GM19238 (cell line): ENCODE measurements around the gene NEIL1.
"Not testable (repeated sequence)": the region's sequence is repeated elsewhere in the genome, so short reads cannot be mapped to it uniquely, and the experiment has no call there.

Source experiments
- DNase-seq: peaks from one replicate; pipeline ENCODE4 v3.0.0; 2011; ENCODE audit warnings: low spot score; ENCODE audit not compliant: insufficient read length

NEIL1 gene, protein sequence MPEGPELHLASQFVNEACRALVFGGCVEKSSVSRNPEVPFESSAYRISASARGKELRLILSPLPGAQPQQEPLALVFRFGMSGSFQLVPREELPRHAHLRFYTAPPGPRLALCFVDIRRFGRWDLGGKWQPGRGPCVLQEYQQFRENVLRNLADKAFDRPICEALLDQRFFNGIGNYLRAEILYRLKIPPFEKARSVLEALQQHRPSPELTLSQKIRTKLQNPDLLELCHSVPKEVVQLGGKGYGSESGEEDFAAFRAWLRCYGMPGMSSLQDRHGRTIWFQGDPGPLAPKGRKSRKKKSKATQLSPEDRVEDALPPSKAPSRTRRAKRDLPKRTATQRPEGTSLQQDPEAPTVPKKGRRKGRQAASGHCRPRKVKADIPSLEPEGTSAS

DNA sequence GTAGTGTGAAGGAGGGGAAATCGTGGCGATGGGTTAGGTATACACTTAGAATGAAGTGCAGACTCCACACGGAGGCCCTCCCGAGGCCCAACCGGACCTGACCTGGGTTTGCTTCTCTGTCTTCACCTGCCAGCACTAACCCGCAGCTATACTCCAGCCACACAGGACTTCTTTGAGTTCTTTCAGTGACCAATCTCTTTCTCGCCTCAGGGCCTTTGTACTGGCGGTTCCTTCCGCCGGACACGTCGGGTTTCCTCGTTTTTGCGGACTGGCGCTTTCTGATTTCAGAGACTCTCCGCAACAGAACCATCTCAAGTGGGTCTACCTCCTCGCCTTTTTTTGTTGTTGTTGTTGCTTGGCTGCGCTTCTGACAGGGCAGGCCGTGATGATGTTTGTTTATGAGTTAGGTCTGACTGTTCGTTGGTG lies at the start of gene NEIL1:
TSS of gene NEIL1 (plus strand) at position 244 of the 426 bp plus-strand sequence. CDS start 1,867 bp downstream, outside the sequence.
- DNase-seq, result no peak

DNA sequence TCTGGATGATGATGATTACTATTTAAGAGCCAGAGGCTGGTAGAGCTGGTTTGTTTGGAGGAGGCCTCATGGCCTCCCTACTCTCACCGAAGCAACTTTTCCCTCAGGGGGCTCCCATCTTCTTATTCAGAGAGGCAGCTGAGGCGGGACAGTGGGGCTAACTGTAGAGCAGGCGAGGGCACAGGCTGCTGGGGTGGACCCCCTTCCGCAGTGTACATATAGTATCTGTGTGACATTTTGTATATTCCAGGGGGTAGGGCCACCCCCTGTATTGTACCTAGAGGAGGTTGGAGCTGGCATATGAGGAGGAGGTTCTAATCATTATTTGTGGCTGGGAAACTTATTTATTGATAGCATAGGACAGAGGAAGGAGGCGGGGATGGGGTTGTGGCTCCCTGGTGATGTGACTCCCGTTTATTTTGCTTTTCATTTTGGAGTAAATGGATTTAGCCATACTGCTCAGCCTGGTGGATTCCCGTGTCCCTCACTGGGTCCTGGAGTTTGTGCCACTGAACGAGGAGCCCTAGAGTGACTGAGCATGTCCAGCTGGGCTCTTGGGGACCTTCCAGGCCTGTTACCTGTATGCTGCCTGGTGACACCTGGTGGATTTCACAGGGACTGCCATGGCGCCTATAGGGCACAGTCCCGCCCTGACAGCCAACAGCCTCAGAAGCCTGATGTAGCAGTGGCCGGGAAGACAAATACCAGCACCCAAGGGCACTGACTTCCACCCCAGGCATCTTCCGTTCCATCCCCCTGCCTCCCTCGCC lies 48.1 kb upstream of the NEIL1 start:
- not testable (repeated sequence) for DNase-seq

DNA sequence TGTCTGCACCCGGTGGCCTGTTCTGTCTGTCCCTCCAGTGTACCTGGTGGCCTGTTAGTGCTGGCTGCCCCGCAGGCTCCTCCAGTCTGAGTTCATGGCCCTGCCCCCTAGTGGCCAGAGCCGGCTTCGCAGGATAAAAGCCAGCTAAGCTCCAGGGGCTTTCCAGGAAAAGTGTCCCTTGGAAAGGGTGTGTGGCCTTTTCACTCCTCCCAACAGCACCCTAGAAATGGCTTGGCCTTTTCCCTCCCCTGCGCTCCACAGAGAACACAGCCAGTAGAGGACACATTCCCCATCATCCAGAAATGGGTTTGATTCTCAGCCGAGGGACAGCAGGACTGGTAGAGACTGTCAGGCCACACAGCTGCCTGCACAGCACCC lies 47.5 kb upstream of the NEIL1 start:
- not testable (repeated sequence) for DNase-seq

DNA sequence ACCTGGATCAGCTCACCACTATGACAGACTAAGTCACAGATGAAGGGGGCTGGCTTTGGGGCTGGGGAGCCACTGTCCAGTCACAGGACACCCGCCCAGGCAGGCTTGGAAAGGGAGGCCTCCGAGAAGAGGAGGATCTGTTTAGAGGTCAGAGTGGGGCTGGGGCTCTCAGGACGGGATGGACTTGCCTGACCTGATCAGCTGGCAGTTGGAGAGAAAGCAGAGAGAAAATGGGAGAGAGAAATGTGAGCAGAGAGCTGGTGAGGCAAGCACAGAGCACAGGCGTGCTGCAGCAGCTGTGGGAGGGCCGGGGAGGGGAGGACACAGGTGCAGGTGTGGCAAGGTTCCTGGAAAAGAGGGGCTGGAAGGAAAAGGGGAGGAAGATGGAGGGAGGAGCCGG lies 46.8 kb upstream of the NEIL1 start:
- DNase-seq, result not testable (repeated sequence)

DNA sequence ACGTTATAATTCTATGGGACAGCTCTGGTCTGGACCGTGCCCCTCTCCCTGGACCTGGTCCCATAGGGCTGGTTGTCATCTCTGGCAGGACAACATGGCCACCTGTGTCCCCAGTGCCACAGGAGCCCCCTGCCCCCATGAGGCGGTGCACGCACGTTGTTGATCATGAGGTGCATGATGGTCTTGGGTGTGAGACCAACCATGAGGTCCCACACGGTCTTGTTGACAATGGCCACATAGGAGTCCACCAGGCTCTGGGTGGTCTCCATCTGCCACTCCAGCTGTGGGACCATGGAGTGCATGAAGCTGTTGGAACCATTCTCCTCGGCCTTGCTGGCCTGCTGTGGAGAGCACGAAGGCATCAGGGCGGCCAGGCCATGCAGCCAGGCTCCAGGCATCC lies 44.5 kb upstream of the NEIL1 start:
- no peak for DNase-seq

DNA sequence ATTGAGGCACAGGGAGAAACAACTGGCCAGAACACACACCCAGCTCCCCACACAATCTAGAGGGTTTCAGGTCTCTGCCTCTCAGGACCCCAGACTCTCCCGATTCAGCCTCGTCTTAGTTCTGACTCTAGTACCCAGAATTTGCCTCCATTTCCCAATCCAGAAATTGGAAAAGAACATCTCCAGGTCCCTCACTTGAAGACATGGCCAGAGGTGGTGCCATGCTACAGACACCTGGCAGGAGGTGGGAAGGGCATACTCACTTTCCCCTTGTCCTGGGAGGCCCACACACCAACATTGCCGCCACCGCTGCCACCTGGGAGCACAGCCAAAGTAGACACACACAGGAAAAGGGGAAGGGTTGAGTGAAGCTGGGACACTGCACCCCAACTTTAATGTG lies 44.1 kb upstream of the NEIL1 start:
- not testable (repeated sequence) for DNase-seq

DNA sequence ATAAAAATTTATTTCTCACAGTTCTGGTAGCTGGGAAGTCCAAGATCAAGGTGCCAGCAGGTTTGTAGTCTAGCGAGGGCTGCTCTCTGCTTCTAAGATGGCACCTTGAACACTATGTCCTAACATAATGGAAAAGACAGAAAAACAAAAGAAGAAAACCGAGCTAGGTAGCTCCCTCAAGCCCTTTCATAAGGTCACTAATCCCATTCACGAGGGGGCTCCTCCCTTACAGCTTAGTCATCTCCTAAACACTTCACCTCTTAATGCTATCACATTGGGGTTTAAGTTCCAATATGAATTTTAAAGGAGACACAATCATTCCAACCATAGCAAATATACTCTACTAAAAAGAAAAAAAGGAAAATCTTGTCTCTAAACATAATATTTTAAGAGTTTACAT lies 40.7 kb upstream of the NEIL1 start:
- DNase-seq, result no peak

DNA sequence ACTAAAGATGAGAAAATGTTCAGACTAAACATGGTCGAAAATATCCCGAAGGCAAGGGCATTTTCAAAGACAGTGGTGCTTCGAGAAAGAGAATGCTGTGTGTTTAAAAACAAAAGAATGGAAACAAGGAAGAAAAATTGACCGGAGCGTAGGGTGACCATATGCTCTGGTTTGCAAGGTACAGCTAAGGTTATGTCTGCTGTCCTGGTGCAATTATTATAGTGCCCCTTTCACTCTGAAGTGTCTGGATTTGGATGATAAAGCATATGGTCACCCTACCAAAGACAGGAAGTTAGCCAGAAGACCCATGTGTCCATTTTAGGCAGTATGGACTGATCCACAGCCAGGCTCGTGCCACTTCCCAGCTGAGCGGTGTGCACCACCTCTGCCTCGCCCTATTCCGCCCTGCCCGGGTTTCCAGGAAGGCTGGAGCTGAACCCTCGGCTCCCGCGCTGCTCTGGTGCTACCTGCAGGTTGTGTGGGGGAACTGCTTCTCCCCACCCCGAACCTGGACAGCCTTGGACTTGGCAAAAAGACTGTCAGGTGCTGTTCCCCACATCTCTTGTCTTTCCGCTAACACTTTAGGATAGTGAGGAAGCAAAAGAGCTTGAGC lies 39.0 kb upstream of the NEIL1 start:
- peak; percentile 42 for DNase-seq

DNA sequence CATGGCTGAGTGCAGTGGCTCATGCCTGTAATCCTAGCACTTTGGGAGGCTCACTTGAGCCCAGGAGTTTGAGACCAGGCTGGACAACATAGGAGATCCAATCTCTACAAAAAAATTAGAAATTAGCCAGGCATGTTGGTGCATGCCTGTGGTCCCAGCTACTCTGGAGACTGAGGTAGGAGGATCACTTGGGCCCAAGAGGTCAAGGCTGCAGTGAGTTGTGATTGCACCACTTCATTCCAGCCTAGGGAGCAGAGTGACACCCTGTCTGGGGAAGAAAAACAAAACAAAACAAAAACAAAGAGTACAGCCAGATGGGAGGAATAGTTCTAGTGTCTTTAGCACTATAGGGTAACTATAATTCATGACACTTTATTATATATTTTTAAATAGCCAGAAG lies 37.1 kb upstream of the NEIL1 start:
- DNase-seq, result no peak

DNA sequence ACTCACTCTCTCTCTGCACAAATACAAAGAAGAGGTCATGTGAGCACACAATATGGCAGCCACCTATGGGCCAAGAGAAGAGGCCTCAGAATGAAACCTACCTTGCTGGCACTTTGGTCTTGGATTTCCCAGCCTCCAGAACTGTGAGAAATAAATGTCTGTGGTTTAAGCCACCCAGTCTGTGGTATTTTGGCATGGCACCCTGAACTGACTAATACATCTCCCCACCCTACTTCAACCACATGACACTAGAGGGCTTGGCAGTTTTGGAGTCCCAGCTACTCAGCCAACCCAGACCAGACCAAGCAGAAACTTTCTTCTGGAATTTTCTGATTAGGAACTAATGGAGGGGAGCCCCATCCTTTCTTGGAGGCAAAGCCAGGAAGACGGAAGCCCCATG lies 34.3 kb upstream of the NEIL1 start:
- DNase-seq, result not testable (repeated sequence)

DNA sequence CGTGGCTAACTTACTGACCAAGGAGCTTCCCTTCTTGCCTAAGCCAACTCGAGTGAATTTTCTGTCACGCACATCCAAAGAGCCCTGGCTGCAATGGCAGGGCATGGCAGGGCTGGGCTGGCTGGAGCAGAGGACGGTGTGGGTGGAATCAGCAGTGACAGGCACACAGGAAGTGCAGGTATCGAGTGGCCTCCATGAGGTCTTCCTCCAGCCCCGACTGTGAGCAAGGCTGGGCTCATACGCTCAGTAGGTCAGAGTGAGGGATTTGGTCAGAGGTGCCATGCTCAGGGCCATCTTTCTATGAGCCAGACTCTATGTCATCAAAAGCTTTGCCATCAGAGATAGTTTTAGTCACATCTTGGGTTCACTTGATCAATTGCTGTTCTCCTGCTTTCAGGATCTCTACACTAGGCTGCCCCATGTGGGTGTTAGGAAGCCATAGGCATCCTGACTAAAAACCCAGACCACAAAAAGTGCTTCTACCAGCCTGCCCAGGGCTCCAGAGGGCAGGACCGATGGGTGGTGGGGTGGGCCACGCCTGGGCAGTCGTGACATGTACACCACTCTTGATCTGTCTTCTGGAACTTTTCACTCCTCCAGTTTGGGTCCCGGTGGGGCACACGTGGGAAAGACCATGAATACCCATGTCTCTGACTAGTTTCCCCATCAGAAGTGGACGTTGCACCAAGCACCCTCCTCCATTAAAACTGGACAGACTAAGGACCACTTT lies 33.6 kb upstream of the NEIL1 start:
- DNase-seq, result no peak

DNA sequence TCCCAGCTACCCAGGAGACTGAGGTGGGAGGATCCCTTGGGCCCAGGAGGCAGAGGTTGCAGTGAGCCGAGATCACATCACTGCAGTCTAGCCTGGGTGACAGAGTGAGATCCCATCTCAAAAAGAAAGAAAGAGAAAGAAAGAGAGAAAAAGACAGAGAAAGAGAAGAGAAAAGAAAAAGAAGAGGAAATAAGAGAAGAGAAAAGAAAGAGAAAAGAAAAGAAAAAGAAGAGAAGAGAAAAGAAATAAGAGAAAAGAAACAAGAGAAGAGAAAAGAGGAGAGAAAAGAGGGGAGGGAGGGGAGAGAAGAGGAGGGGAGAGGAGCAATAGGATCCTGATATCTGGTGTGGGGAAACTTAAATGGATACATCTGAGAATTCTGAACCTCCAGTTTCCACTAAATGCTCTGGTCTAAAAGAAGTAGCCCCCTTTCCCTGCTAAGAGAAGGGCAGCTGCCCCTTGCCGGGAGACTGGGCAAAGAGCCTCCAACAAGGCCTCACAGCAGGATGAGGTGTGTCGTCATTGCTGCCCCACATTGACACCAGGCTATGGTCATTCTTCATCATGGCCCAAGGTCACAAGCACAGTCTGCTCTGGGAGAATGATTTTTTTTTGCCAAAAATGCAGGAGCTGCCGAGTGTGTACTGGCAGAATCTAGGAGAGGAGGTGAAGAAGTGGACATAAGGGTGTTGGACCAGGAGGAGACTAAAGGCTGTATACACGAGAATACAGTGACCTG lies 32.1 kb upstream of the NEIL1 start:
- DNase-seq, result no peak

DNA sequence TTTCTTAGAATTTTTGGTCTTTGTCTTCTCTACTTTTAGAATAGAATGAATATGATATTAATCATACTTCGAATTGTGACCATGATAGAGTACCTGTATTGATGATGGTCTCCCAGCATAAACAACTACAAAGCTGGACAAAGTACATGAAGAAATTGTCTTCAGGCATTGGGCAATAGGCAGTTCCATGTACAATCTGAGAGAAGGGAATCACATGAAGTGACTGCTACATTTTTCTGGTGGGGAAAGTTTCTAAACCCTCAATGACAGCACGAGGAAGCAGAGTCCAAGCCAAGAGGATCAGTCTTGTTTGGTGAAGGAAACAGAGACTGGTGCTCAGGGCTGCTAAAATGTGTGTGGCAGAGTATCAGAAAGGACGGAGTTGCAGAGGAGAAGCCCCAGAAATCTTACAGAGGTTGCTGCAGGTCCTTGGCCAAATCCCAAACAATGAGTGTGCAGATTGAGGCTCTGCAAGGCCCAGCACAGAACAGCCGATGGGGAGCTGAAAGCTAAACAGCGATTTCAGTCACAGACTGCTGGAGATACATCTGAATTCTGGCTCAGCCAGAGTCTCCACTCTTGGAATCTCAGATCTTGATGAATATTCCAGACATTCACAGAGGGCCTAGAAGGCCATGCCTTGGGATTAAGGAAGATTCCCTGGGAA lies 27.5 kb upstream of the NEIL1 start:
- DNase-seq, result not testable (repeated sequence)

DNA sequence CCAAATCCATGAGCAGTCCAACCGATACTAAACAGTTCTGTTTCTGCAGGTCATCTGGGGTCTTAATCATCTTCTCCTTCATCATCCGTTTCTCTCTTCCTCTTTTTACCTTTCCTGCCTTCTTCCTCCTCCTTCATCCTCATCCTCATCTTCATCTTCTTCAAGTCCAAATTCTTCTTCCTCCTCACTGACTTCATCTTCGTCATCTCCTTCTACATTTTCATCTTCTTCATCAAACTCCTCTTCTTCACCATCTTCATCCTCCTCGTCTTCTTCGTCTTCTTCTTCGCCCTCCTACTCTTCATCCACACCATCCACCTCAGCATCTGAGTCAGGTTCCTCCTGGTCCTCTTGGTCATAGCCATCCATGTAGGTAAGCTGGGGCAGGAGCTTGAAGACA lies 25.1 kb upstream of the NEIL1 start:
- no peak for DNase-seq

DNA sequence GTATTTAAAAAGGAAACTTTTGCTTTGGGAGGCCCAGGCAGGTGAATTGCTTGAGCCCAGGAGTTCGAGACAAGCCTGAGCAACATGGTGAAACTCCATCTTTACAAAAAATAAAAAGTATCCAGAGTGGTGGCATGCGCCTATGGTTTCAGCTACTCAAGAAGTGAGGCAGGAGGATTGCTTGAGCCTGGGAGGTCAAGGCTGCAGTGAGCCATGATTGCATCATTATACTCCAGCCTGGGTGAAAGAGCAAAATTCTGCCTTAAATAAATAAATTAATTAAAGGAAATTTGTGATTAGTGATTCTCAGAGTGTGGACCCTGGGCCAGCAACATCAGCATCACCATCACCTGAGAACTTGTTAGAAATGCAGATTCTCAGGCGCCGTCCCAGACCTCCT lies 20.9 kb upstream of the NEIL1 start:
- no peak for DNase-seq

DNA sequence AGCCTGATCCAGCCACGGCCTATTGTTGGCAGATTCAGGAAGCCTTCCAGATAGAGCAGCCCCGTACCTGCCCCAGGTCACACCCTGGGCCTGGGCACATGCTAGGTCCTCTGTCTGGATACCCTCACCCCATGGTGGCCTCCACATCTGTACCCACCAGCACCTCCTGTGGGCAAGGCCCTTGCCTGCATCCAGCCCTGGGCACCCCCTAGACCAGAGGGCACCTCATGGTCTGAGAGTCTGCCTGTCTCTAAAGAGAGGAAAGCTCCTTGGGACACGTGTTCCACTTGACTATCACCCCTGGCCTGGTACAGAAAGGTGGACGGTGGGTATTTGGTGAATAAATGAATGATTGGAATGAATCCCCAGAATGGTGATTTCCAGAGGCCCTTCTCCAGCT lies 19.8 kb upstream of the NEIL1 start:
- no peak for DNase-seq

DNA sequence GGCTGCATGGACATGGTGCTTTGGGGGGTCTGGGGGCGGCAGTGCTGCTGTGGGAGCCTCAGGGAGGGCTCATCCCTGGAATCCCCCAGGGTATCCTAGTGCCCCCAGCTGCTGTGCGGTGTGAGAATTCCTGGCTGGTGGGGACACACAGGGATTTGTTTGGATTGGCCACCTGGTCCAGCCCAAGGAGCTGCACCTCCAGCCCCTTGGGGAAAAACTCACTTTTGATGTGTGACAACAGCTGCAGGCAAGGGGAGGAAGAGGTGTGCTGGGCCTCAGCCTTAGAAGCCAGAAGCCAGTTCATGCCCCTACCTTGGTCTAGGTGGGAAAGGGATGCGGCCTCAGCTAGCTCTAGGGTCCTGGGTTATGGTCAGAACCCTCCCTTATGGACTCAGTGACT lies 19.3 kb upstream of the NEIL1 start:
- DNase-seq, result no peak

DNA sequence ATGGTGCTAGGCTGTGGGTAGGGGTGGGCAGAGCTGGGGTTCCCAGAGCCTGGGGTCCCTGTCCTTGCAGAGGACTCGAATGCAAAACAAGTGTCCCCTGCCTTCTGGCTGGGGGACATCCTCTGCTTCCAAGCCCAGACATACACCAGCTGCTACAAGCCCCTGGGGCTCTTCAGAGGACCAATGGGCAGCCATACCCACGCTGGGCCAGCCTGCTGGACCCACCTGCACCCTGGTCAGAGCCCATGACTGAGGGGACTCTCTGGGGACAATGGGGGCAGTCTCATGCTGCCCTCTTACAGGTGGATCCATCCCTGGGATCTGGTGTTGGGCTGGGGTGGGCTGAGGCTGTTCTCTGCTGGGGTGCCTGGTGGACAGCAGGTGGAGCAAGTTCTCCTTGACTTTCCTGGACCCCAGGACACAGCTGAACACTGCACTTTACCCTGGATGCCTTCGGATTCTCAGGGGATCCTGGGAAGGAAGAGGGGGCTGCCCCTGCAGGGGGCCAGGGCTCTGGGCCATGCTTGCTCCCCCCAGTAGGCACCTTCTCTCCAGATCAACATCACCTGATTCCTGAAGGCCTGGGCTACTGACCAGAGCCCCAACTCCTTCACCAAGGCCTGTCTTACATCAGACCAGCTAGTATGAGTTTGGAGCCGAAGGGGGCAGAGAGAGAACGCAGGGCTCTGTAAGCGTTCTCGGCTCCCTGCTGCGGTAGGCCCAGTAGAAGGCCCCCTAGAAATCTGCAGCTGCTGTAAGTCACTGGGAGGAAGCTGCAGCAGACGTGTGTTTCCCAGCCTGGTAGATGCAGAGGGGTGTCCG lies 18.1 kb upstream of the NEIL1 start:
- DNase-seq, result no peak

DNA sequence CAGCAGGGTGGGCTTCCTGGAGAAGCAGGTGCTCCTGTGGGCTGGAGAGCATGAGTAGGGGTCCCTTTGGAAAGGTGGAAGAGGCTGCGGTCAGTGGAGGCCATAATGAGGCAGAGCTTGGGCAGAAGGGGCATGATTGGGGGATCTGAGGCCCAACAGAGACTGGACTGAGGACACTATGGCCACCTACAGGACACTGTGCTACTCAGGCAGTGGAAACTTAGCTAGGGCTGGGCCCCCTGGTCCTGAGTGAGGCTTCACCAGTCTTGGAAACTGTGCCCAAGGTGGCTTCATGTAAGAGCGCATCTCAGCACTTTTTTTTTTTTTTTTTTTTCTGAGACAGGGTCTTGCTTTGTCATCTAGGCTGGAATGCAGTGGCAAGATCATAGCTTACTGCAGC lies 17.3 kb upstream of the NEIL1 start:
- no peak for DNase-seq

DNA sequence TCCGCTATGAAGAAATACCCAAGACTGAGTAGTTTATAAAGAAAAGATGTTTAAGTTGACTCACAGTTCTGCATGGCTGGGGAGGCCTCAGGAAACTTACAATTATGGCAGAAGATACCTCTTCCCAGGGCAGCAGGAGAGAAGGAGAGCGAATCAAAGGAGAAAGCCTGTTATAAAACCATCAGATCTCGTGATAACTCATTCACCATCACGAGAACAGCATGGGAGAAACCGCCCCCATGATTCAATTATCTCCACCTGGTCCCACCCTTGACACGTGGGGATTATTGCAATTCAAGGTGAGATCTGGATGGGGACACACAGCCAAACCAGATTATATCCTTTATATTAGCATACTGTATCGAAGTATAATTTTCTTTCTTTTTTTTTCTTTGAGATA lies 14.7 kb upstream of the NEIL1 start:
- not testable (repeated sequence) for DNase-seq
